Ishikawa (cell line): Measurements from ENCODE around the gene HSD17B12.

ENCODE experiments used
- EP300 ChIP-seq: IDR thresholded peaks from 2 replicates; pipeline ENCODE4 v1.6.1; 2012; ENCODE audit warnings: borderline replicate concordance
- FOXM1 ChIP-seq: IDR thresholded peaks from 2 replicates; pipeline ENCODE4 v1.6.1; 2012; ENCODE audit warnings: low read depth, borderline replicate concordance
- RAD21 ChIP-seq: IDR thresholded peaks from 2 replicates; pipeline ENCODE4 v1.6.1; 2012; ENCODE audit warnings: low read depth
- TAF1 ChIP-seq: IDR thresholded peaks from 2 replicates; pipeline ENCODE4 v1.6.1; 2012; ENCODE audit warnings: low read depth, mild to moderate bottlenecking
- TCF12 ChIP-seq: IDR thresholded peaks from 2 replicates; pipeline ENCODE4 v1.6.1; 2012; ENCODE audit warnings: low read depth
- TF ChIP-seq, protein P1 (sequence below): IDR thresholded peaks from 2 replicates; pipeline ENCODE4 v1.6.1; 2012; ENCODE audit warnings: low read depth, mild to moderate bottlenecking
- TF ChIP-seq, protein P2 (sequence below): IDR thresholded peaks from 2 replicates; pipeline ENCODE4 v1.6.1; 2012

DNA sequence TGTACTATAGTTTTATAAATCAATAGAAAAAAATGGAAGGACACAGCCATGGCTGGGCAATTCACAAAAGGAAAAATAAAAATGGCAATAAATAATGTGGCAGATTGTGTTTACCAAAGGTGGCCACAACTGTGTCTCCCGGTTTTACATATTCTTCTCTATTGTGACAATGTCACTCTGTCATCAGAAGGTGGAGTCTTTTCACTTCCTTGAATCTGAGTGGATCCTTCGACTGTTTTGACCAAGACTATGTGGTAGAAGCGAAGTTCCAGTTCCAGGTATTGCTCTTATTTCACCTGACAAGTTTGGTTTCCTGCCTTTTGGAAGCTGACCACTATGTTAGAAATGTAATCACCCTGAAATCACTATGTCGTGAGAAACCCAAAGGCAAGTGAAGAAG, 31.0 kb upstream of the HSD17B12 start:
- TF ChIP-seq EP300 (no peak), TAF1 (no peak), FOXM1 (no peak), TCF12 (no peak), RAD21 (no peak)
- TF ChIP-seq, protein P1, sequence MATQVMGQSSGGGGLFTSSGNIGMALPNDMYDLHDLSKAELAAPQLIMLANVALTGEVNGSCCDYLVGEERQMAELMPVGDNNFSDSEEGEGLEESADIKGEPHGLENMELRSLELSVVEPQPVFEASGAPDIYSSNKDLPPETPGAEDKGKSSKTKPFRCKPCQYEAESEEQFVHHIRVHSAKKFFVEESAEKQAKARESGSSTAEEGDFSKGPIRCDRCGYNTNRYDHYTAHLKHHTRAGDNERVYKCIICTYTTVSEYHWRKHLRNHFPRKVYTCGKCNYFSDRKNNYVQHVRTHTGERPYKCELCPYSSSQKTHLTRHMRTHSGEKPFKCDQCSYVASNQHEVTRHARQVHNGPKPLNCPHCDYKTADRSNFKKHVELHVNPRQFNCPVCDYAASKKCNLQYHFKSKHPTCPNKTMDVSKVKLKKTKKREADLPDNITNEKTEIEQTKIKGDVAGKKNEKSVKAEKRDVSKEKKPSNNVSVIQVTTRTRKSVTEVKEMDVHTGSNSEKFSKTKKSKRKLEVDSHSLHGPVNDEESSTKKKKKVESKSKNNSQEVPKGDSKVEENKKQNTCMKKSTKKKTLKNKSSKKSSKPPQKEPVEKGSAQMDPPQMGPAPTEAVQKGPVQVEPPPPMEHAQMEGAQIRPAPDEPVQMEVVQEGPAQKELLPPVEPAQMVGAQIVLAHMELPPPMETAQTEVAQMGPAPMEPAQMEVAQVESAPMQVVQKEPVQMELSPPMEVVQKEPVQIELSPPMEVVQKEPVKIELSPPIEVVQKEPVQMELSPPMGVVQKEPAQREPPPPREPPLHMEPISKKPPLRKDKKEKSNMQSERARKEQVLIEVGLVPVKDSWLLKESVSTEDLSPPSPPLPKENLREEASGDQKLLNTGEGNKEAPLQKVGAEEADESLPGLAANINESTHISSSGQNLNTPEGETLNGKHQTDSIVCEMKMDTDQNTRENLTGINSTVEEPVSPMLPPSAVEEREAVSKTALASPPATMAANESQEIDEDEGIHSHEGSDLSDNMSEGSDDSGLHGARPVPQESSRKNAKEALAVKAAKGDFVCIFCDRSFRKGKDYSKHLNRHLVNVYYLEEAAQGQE: no peak
- TF ChIP-seq, protein P2, sequence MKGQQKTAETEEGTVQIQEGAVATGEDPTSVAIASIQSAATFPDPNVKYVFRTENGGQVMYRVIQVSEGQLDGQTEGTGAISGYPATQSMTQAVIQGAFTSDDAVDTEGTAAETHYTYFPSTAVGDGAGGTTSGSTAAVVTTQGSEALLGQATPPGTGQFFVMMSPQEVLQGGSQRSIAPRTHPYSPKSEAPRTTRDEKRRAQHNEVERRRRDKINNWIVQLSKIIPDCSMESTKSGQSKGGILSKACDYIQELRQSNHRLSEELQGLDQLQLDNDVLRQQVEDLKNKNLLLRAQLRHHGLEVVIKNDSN: no peak
